Fibroblast of skin of right biceps (primary cell): Measurements from ENCODE around the gene CDK11A.
A peak's percentile ranks its signal among the peaks of the same experiment; 100 is the strongest.

Source experiments
- DNase-seq: peaks from one replicate; pipeline ENCODE4 v3.0.0-alpha.2; 2013

Gene CDK11A

DNA sequence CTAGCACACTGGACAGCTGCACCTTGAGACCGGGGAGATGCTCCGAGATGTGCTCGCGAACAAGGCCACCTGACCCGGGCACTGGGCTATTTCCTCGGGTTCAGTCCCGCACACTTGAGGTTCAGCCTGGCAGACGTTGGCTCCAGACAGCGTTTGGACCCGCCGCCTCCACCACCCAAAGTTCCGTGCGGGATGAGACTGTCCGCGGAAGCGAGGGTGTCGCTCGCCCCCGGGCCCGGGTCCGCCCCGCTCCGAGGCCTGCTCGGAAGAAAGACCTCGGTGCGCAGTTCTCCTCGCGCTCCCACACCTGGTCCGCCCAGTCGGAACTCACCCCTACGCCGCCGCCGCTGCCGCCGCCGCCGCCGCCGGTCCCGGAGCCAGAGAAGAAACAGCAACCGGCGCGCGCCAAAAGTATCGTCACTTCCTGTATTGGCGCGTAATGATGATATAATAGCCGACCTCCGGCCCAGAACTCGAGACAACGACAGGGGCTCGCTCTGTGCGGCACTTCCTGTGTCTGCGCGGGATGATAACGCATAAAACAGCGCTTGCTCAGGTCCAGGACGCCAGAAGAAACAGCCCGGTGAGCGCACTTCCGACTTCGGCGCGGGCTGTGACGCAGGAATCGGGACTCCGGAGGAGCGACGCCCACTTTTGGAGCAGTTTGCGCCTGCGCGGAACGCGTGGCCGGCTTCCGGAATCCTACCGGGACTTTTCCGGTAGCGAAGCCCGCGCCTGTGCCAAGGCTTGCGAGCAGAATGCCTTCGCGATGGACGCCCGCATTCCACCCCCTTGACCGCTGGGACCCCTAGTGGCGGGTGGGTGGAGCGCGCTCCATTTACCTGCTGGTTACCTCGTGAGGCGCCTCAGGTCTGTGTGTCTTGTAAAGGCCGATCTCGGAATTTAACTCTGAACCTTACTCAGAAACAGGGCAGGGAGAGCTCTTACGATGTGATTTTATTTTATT, 65.3 kb downstream of the CDK11A start, which contains the start of gene CDK11B:
Gene CDK11B, minus strand, starts transcription at position 422 of the 967 bp plus-strand sequence. CDS start 1,519 bp downstream, outside the sequence.
- DNase-seq = peak; percentile 99
